Hepatocyte (in vitro differentiated cells): ENCODE results near the gene DOCK2.

Source experiments
- EZH2 ChIP-seq: fragments of 200-600 bp; sonication (generic); IDR thresholded peaks from 2 replicates; pipeline ENCODE4 v1.6.1; 2016; ENCODE audit warnings: antibody characterized with exemption, mild to moderate bottlenecking, borderline replicate concordance
- EZH2phosphoT487 ChIP-seq: fragments of 200-600 bp; sonication (generic); IDR thresholded peaks from one replicate; pipeline ENCODE4 v1.6.1; 2018; ENCODE audit warnings: antibody characterized with exemption, mild to moderate bottlenecking, low read depth, moderate library complexity; ENCODE audit not compliant: unreplicated experiment, severe bottlenecking
- TF ChIP-seq, protein P1 (sequence below): fragments of 200-600 bp; sonication (generic); IDR thresholded peaks from 2 replicates; pipeline ENCODE4 v1.5.1; 2016; ENCODE audit warnings: antibody characterized with exemption, mild to moderate bottlenecking; ENCODE audit not compliant: poor library complexity

DNA sequence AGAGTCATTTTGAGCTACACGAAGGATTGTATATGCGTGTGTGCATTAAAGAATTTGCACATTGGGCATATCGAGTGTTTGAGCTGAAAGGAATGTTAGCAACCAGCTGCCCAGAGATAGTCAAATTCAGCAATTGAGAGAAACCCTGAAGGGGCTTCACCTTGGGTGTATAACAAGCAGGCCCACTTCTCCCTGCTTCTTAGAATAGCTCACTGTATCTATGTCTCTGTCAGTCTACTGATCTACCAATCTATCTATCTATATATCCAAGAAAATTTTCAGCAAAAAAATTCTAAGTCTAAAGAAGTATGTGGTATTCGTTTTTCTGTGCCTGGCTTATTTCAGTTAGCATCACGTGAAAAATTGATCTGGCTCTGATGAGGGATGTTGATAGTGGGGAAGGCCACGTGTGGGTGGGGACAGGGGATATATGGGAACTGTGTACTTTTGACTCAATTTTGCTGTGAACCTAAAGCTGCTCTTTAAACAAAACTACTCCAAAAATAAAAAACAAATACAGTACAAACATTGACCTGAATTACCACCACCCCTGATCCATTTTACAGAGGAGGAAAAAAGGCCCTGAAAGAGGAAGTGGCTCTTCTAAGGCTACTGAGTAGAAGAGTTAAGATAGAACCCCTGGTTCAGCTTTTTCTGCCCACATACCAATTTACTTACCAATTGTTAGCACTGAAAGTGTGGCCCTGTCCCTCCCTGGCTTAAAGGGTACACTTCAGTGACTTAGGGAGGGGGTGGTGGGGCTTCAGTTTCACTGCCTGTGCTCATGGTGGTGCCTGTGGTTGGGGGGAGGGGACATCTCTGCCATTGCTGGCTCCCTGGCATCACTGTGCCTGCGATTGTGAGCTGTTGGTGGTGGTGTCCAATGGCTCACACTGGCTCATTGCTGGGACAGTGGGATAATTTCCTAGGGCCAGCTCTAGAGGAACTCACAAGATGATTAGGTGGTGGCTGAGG is 141.8 kb downstream of the DOCK2 start:
- TF ChIP-seq, protein P1, sequence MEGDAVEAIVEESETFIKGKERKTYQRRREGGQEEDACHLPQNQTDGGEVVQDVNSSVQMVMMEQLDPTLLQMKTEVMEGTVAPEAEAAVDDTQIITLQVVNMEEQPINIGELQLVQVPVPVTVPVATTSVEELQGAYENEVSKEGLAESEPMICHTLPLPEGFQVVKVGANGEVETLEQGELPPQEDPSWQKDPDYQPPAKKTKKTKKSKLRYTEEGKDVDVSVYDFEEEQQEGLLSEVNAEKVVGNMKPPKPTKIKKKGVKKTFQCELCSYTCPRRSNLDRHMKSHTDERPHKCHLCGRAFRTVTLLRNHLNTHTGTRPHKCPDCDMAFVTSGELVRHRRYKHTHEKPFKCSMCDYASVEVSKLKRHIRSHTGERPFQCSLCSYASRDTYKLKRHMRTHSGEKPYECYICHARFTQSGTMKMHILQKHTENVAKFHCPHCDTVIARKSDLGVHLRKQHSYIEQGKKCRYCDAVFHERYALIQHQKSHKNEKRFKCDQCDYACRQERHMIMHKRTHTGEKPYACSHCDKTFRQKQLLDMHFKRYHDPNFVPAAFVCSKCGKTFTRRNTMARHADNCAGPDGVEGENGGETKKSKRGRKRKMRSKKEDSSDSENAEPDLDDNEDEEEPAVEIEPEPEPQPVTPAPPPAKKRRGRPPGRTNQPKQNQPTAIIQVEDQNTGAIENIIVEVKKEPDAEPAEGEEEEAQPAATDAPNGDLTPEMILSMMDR, result no peak
- no peak for TF ChIP-seq EZH2
- no peak for TF ChIP-seq EZH2phosphoT487
